Testis (tissue), 3 donors: Measurements from ENCODE around the gene CDYL. TPM values are rescaled to one million over a fixed set of nuclear protein-coding genes. Genes with fewer than 3 reads are reported as not detected.
"Not testable (repeated sequence)": the region's sequence is repeated elsewhere in the genome, so short reads cannot be mapped to it uniquely, and the experiment has no call there.

ENCODE experiments used
- DNase-seq: peaks from one replicate; pipeline ENCODE4 v3.0.0-alpha.2; 2019
- H3K27ac ChIP-seq, 2 donors: fragments of 200-600 bp; sonication (generic); one replicate each; pipeline ENCODE4 v1.5.1; 2019
- H3K27me3 ChIP-seq: fragments of 200-600 bp; sonication (generic); one replicate; pipeline ENCODE4 v1.5.1; 2019
- H3K36me3 ChIP-seq: fragments of 200-600 bp; sonication (generic); one replicate; pipeline ENCODE4 v1.5.1; 2017; ENCODE audit warnings: low read depth; ENCODE audit errors: missing control alignments
- H3K4me1 ChIP-seq: fragments of 200-600 bp; sonication (generic); one replicate; pipeline ENCODE4 v1.5.1; 2019
- H3K4me3 ChIP-seq, 2 donors: fragments of 200-600 bp; sonication (generic); one replicate each; pipeline ENCODE4 v1.5.1; 2017 to 2019
- H3K9me3 ChIP-seq: fragments of 200-600 bp; sonication (generic); one replicate; pipeline ENCODE4 v1.5.1; 2017
- CTCF ChIP-seq, 3 experiments: fragments of 450-650 bp in 2 of 3; fragments of 200-600 bp in 1 of 3; sonication (generic) in 1 of 3; IDR thresholded peaks; one replicate each; pipeline ENCODE4 v1.5.1; 2016 to 2019; ENCODE audit warnings: antibody characterized with exemption in 3 of 3, mild to moderate bottlenecking in 2 of 3, moderate library complexity in 1 of 3
- POLR2A ChIP-seq: fragments of 450-650 bp; IDR thresholded peaks from one replicate; pipeline ENCODE4 v1.6.1; 2017; ENCODE audit warnings: antibody characterized with exemption, mild to moderate bottlenecking, moderate library complexity
- WGBS, 2 donors: methylation state at CpG; one replicate each; pipeline ENCODE4 v1.1.5; 2018; 5-methylcytosine and 5-hydroxymethylcytosine counted together
- intact Hi-C: fragments of 100-400 bp; cut with DNase I; formaldehyde crosslinking; loops from one replicate; pipeline ENCODE4 v1.15.1; 2023; ENCODE audit warnings: low total_unique reads
- polyA plus RNA-seq: library from polyadenylated mRNA; stranded (reverse); fragments of 350-450 nt; fragmentation: Illumina TruSeq; extraction: RNeasy Lipid Tissue Mini Kit (QIAGEN cat#74804); gene quantifications from one replicate; pipeline ENCODE4 v1.2.3, GENCODE V29; 2014; ENCODE audit warnings: low read depth, low replicate concordance; ENCODE audit not compliant: insufficient read depth
- total RNA-seq, 2 donors: library from RNA; depleted of rRNA; stranded (reverse); fragments of >200 nt; gene quantifications; one replicate each; pipeline ENCODE4 v1.2.3, GENCODE V29; 2016

Gene CDYL
- total and polyA plus RNA-seq, 3 donors from 2014 or later, result 26.8 to 72.8 (median 46.3) TPM

- H3K27ac ChIP-seq, result no peak overlapping the region
- intact Hi-C loops, result no loop called here
- TF ChIP-seq POLR2A (no peak), CTCF (IDR thresholded peaks at IDR 0.05) (no peak)
- WGBS, 2 donors, result 84 to 96% methylated on average over 5 of the region's 5 CpGs
- H3K4me1 ChIP-seq, result no peaks in the 10 kb centered on the region
- no peaks in the 10 kb centered on the region for H3K9me3 ChIP-seq
- no peaks in the 10 kb centered on the region for H3K27me3 ChIP-seq
- DNase-seq, result no peak
- no peak overlapping the region for H3K4me3 ChIP-seq
- no peaks in the 10 kb centered on the region for H3K36me3 ChIP-seq
Measured at GRCh38 chr6:4820704-4821276, 44.6 kb downstream of the CDYL start.

DNA sequence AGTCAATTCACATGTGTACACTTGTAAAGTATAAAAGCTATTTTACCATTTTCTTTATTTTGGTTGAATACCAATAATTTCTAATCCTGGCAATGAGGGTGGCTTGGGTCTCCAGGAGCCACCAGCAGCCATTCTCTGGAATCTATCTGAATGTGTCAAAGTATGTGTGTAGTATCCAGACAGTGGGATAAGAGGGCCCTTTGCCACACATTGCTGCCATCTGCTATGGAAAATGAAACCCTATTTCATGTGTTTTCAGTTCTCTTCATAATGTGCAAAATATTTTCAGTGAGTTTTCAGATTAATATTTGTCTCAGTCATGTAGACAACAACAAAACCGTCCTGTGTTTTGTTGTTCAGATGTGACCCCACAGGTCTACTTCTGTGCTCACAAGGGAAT is 46.3 kb downstream of the CDYL start:
- 65 to 89% methylated on average over 1 of the region's 1 CpG for WGBS, 2 donors
- H3K4me3 ChIP-seq, result no peak overlapping the region
- TF ChIP-seq POLR2A (no peak), CTCF (IDR thresholded peaks at IDR 0.05) (no peak)
- H3K36me3 ChIP-seq, result no peaks in the 10 kb centered on the region
- H3K4me1 ChIP-seq, result no peaks in the 10 kb centered on the region
- H3K27me3 ChIP-seq, result no peaks in the 10 kb centered on the region
- H3K9me3 ChIP-seq, result no peaks in the 10 kb centered on the region
- intact Hi-C loops, result no loop called here
- DNase-seq, result no peak
- no peak overlapping the region for H3K27ac ChIP-seq

GRCh38 chr6:4828187-4828698 is 52.0 kb downstream of the CDYL start:
- H3K36me3 ChIP-seq, result no peaks in the 10 kb centered on the region
- DNase-seq, result no peak
- no peaks in the 10 kb centered on the region for H3K27me3 ChIP-seq
- no peaks in the 10 kb centered on the region for H3K9me3 ChIP-seq
- H3K4me1 ChIP-seq, result no peaks in the 10 kb centered on the region
- 92 to 96% methylated on average over 3 of the region's 3 CpGs for WGBS, 2 donors
- no peak overlapping the region for H3K4me3 ChIP-seq
- TF ChIP-seq POLR2A (no peak), CTCF (IDR thresholded peaks at IDR 0.05) (no peak)
- H3K27ac ChIP-seq, result no peak overlapping the region
- intact Hi-C loops, result no loop called here

GRCh38 chr6:4829089-4829488 is 52.9 kb downstream of the CDYL start:
- Histone ChIP-seq H3K27me3 (no peaks in the 10 kb centered on the region), H3K36me3 (no peaks in the 10 kb centered on the region), H3K4me3 (no peak overlapping the region), H3K4me1 (no peaks in the 10 kb centered on the region), H3K27ac (no peak overlapping the region), H3K9me3 (no peaks in the 10 kb centered on the region)
- intact Hi-C loops, result no loop called here
- no peak for DNase-seq
- no peak for TF ChIP-seq CTCF (IDR thresholded peaks at IDR 0.05)
- TF ChIP-seq POLR2A, result no peak

GRCh38 chr6:4835540-4835939 is 59.3 kb downstream of the CDYL start:
- H3K27me3 ChIP-seq, DNase-seq, H3K36me3 ChIP-seq, intact Hi-C loops, H3K4me1 ChIP-seq, H3K4me3 ChIP-seq, H3K9me3 ChIP-seq, H3K27ac ChIP-seq: not testable (repeated sequence)
- 97% methylated on average over 12 to 13 of the region's 13 CpGs for WGBS, 2 donors
